ENCODE measurements around the gene NUCKS1. TPM values are rescaled to one million over a fixed set of nuclear protein-coding genes. Genes with fewer than 3 reads are reported as not detected.

NUCKS1 gene
- total RNA-seq, 1 experiment from 2014 or later, result 205 TPM

- no peak overlapping the region for H3K4me3 Mint-ChIP-seq (ENCODE audit: unreplicated experiment)
- H3K27me3 Mint-ChIP-seq (ENCODE audit: insufficient read depth, unreplicated experiment), result no peaks in the 10 kb centered on the region
- CTCF ChIA-PET, result no interaction called here
- Histone ChIP-seq H3K4me3 (ENCODE audit: low read depth, low read length) (no peak overlapping the region), H3K9me3 (no peaks in the 10 kb centered on the region), H3K36me3 (ENCODE audit: control insufficient read depth, insufficient read depth, low read length) (no peaks in the 10 kb centered on the region), H3K4me1 (peaks cover 8% of the 10 kb centered on the region), H3K27me3 (replicated peaks; ENCODE audit: control insufficient read depth, insufficient read depth, low read length) (no peaks in the 10 kb centered on the region)
- H3K27ac Mint-ChIP-seq (ENCODE audit: unreplicated experiment), result no peak overlapping the region
- H3K4me1 Mint-ChIP-seq (ENCODE audit: low read depth, unreplicated experiment), result peaks cover 19% of the 10 kb centered on the region
- POLR2A ChIA-PET, result no interaction called here
- H3K9me3 Mint-ChIP-seq (ENCODE audit: unreplicated experiment), result no peaks in the 10 kb centered on the region
- peaks cover 13% of the 10 kb centered on the region for H3K36me3 Mint-ChIP-seq (ENCODE audit: insufficient read depth, unreplicated experiment)
- BruUV-seq (replicated peaks), result no TSS peak
- intact Hi-C loops (cut with micrococcal nuclease; ENCODE audit: unreplicated experiment), result no loop called here
- TF ChIP-seq CTCF (IDR thresholded peaks at IDR 0.05; ENCODE audit: insufficient read depth in 1 of 2, low read depth in 1 of 2, low read length in 1 of 2, severe bottlenecking in 1 of 2, unreplicated experiment in 1 of 2), result no peak
- no peak for DNase-seq
These were observed 48.1 kb downstream of the NUCKS1 start for GRCh38 chr1:205701891-205702290.

DNA sequence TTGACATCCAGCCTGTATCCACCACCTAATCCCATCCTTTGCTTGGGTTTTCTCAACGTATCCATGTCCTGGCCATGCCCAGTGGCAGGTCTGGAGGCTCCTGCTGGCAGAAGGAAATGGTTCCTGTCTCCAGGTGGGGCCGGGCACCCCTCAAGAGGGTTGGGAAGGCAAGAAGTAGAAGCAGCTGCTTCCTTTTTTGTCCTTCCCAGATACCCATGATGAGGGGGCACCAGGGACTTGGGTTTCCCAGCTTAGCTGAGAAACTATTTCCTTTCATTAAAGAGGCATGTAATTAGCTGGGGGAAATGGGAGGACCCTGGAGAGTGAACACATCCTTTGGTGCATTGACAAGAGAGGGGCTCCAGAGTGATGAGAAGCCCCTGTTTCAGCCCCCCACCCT is 48.6 kb downstream of the NUCKS1 start:
- DNase-seq, result no peak
- TF ChIP-seq CTCF (IDR thresholded peaks at IDR 0.05; ENCODE audit: insufficient read depth in 1 of 2, low read depth in 1 of 2, low read length in 1 of 2, severe bottlenecking in 1 of 2, unreplicated experiment in 1 of 2), result no peak
- CTCF ChIA-PET, result no interaction called here
- POLR2A ChIA-PET, result no interaction called here
- H3K27me3 ChIP-seq (replicated peaks; ENCODE audit: control insufficient read depth, insufficient read depth, low read length), result no peaks in the 10 kb centered on the region
- no peaks in the 10 kb centered on the region for H3K36me3 ChIP-seq (ENCODE audit: control insufficient read depth, insufficient read depth, low read length)
- peaks cover 19% of the 10 kb centered on the region for H3K4me1 Mint-ChIP-seq (ENCODE audit: low read depth, unreplicated experiment)
- no peaks in the 10 kb centered on the region for H3K27me3 Mint-ChIP-seq (ENCODE audit: insufficient read depth, unreplicated experiment)
- H3K9me3 Mint-ChIP-seq (ENCODE audit: unreplicated experiment), result no peaks in the 10 kb centered on the region
- H3K36me3 Mint-ChIP-seq (ENCODE audit: insufficient read depth, unreplicated experiment), result peaks cover 13% of the 10 kb centered on the region
- no peak overlapping the region for H3K27ac Mint-ChIP-seq (ENCODE audit: unreplicated experiment)
- H3K9me3 ChIP-seq, result no peaks in the 10 kb centered on the region
- BruUV-seq (replicated peaks), result no TSS peak
- no peak overlapping the region for H3K4me3 ChIP-seq (ENCODE audit: low read depth, low read length)
- intact Hi-C loops (cut with micrococcal nuclease; ENCODE audit: unreplicated experiment), result no loop called here
- H3K4me3 Mint-ChIP-seq (ENCODE audit: unreplicated experiment), result no peak overlapping the region
- peaks cover 4% of the 10 kb centered on the region for H3K4me1 ChIP-seq

GRCh38 chr1:205700865-205701401 is 49.0 kb downstream of the NUCKS1 start:
- POLR2A ChIA-PET, result no interaction called here
- H3K4me3 ChIP-seq (ENCODE audit: low read depth, low read length), result no peak overlapping the region
- Mint-ChIP-seq H3K4me1 (ENCODE audit: low read depth, unreplicated experiment) (peaks cover 19% of the 10 kb centered on the region), H3K9me3 (ENCODE audit: unreplicated experiment) (no peaks in the 10 kb centered on the region), H3K36me3 (ENCODE audit: insufficient read depth, unreplicated experiment) (peaks cover 13% of the 10 kb centered on the region), H3K27ac (ENCODE audit: unreplicated experiment) (no peak overlapping the region), H3K27me3 (ENCODE audit: insufficient read depth, unreplicated experiment) (no peaks in the 10 kb centered on the region), H3K4me3 (ENCODE audit: unreplicated experiment) (no peak overlapping the region)
- intact Hi-C loops (cut with micrococcal nuclease; ENCODE audit: unreplicated experiment), result no loop called here
- DNase-seq, result no peak
- no peak for TF ChIP-seq CTCF (IDR thresholded peaks at IDR 0.05; ENCODE audit: insufficient read depth in 1 of 2, low read depth in 1 of 2, low read length in 1 of 2, severe bottlenecking in 1 of 2, unreplicated experiment in 1 of 2)
- H3K27me3 ChIP-seq (replicated peaks; ENCODE audit: control insufficient read depth, insufficient read depth, low read length), result no peaks in the 10 kb centered on the region
- no peaks in the 10 kb centered on the region for H3K9me3 ChIP-seq
- CTCF ChIA-PET, result no interaction called here
- H3K4me1 ChIP-seq, result peaks cover 3% of the 10 kb centered on the region; the same call in 1 of the 2 replicates
- no peaks in the 10 kb centered on the region for H3K36me3 ChIP-seq (ENCODE audit: control insufficient read depth, insufficient read depth, low read length)
- no TSS peak for BruUV-seq (replicated peaks)
